T-helper 1 cell treated with Interleukin-12 subunit alpha and Interleukin-12 subunit beta and Interleukin-4 antibody, amounts not matched to agents 30 μg/mL and 1 μg/mL, for 36 hours (primary cell): ENCODE measurements around the gene CGB1.
"Not testable (repeated sequence)": the region's sequence is repeated elsewhere in the genome, so short reads cannot be mapped to it uniquely, and the experiment has no call there.

Experiments used
- H3K27ac Mint-ChIP-seq: one replicate; pipeline ENCODE4 v1.8.0; 2021; ENCODE audit warnings: mild to moderate bottlenecking, mixed read lengths
- H3K27me3 Mint-ChIP-seq: one replicate; pipeline ENCODE4 v1.8.0; 2021; ENCODE audit warnings: low read depth, mixed read lengths
- H3K36me3 Mint-ChIP-seq: one replicate; pipeline ENCODE4 v1.8.0; 2021; ENCODE audit warnings: low read depth, mixed read lengths
- H3K4me1 Mint-ChIP-seq: one replicate; pipeline ENCODE4 v1.8.0; 2021; ENCODE audit warnings: low read depth, mixed read lengths
- H3K4me3 Mint-ChIP-seq: one replicate; pipeline ENCODE4 v1.8.0; 2021; ENCODE audit warnings: mild to moderate bottlenecking, moderate library complexity, mixed read lengths
- H3K9me3 Mint-ChIP-seq: one replicate; pipeline ENCODE4 v1.8.0; 2021; ENCODE audit warnings: mixed read lengths

CGB1 gene

DNA sequence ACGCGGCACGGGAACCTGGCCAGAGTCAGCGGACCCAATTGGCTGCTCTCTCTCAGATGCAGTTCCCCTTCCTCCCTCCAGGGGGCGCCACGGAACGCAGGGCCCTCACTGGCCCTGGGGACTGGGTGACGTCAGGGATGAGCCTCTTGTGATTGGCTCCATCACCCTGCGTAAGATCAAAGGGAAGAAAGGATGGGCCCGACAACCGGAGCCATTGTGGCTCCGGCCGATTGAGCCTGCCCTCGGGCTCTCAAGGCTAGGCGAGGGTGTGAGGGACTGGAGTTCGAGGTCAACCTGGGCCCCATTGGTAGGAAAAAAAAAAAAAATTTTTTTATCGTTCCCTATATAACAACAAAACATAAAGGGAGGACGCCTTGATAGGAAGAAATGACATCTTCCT is at the start of gene CGB1:
TSS of gene CGB1 (minus strand) at position 81 of the 400 bp plus-strand sequence. CDS start 184 bp downstream, outside the sequence.
- not testable (repeated sequence) for H3K4me1 Mint-ChIP-seq, H3K27ac Mint-ChIP-seq, H3K9me3 Mint-ChIP-seq, H3K4me3 Mint-ChIP-seq, H3K27me3 Mint-ChIP-seq, H3K36me3 Mint-ChIP-seq

DNA sequence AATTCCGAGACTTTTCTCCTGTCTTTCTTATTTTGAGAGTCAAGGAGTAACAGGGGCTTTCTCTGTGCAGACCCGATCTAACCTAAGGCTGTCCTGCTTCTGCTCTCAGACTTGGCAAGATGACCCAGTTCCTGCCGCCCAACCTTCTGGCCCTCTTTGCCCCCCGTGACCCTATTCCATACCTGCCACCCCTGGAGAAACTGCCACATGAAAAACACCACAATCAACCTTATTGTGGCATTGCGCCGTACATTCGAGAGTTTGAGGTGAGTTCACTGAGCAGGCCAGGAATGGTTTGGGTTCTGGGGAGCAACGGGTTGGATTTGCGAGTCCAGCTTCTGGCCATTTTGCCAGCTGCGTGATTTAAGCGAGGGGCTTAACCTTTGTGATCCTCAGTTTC is 49.6 kb upstream of the CGB1 start:
- H3K4me1 Mint-ChIP-seq = peaks cover 28% of the 10 kb centered on the region
- H3K4me3 Mint-ChIP-seq = peak overlapping the region; percentile 98
- peak overlapping the region; percentile 87 for H3K27ac Mint-ChIP-seq
- H3K36me3 Mint-ChIP-seq = peaks cover 21% of the 10 kb centered on the region
- H3K27me3 Mint-ChIP-seq = no peaks in the 10 kb centered on the region
- no peaks in the 10 kb centered on the region for H3K9me3 Mint-ChIP-seq

DNA sequence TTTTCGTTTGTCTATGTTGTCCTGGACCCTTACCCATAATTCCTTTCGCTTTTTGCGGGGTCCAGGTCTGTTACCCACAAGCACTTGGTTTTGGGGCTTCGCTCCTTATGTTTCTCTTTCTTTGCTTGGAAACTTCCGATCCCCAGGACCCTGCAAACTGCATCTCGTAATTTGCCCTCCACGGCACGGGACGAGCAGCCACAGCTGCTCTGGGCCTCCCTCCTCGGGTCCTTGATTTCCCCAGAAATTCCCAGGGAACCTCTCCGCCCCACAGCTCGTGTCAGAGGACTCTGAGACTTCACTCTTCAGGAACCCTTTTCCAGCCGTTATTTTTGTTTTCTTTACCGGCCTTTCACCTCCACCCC is 49.2 kb upstream of the CGB1 start:
- Mint-ChIP-seq H3K9me3 (no peaks in the 10 kb centered on the region), H3K4me1 (peaks cover 27% of the 10 kb centered on the region), H3K36me3 (peaks cover 20% of the 10 kb centered on the region), H3K27ac (peak overlapping the region; percentile 87), H3K4me3 (peak overlapping the region; percentile 98), H3K27me3 (no peaks in the 10 kb centered on the region)

DNA sequence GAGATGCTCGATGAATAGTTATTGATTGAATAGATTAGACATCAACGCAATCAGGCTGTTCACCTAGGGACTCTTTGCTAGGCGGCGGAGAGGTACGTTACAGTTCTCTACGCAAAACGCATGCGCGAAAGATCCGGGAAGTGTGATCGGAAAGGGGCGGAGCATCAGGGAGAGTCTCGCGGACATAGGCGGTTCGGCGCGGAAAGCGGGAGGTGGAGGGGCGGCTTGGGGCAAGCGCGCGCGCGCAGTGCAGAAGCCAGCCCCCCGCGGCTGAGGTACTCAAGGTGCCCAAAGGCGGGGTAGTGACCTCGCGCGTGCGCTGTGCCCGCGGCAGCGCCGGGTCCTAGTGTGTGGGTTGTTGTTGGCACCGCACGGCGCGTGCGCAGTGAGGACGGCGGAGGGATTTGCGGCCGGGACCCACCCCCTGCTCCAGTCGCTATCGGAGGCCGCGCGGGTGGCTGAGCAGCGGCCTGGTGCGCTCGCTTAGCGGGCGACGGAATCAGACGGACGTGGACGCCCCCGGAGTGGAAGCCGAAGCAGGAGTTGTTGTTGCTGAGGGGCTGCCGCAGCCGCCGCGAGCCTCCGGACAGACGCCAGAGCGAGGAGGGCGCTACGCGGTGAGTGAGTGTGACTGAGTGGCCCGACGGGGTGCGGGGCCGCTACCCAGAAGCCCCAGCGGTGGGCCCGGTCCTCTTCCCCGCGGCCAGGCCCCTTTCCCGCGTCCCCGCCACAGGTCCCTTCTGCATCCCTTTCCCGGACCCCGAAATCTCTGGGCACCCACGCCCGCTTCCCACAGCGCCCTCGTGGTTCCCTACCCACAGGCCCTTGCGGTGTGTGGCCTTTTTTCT is 48.5 kb upstream of the CGB1 start, which contains the start of gene SNRNP70:
TSS of gene SNRNP70 (plus strand) at position 432 of the 848 bp plus-strand sequence. CDS start 964 bp downstream, outside the sequence.
- Mint-ChIP-seq H3K9me3 (no peaks in the 10 kb centered on the region), H3K27ac (peak within 1 kb of the TSS; percentile 87), H3K36me3 (peaks cover 16% of the 10 kb centered on the region), H3K27me3 (peaks cover 2% of the 10 kb centered on the region), H3K4me3 (peak within 1 kb of the TSS; percentile 98), H3K4me1 (peaks cover 23% of the 10 kb centered on the region)

DNA sequence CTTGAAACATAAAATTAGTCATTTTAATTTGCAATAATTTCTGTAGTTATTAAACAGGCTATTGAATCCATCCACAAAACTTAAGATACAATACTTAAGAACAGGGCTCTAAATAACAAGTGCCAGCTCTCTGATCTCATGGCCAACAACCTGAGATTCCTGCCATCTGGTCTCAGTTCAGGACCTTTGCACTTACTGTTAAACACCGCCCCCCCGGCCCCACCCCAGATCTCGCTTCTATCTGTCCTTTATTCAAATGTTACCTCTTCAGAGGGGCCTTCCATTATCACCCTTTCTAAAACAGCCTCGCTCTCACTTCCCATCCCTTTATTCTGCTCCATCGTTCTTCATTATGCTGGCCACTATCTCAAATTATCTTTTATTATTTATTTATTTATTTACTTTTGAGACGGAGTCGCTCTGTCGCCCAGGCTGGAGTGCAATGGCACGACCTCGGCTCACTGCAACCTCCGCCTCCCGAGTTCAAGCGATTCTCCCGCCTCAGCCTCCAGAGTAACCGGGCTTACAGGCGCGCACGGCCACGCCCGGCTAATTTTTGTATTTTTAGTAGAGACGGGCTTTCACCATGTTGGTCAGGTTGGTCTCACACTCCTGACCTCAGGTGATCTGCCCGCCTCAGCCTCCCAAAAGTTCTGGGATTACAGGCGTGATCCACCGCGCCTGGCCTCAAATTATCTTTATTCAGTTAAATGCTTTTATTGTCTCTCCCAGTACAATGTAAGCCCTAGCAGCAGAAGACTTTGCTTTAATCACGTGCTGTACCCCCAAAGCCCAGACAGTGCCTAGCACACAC is 47.7 kb upstream of the CGB1 start:
- H3K36me3 Mint-ChIP-seq = peaks cover 14% of the 10 kb centered on the region
- peaks cover 5% of the 10 kb centered on the region for H3K27me3 Mint-ChIP-seq
- H3K4me1 Mint-ChIP-seq = peaks cover 23% of the 10 kb centered on the region
- H3K9me3 Mint-ChIP-seq = no peaks in the 10 kb centered on the region
- peak overlapping the region; percentile 98 for H3K4me3 Mint-ChIP-seq
- peak overlapping the region; percentile 87 for H3K27ac Mint-ChIP-seq

DNA sequence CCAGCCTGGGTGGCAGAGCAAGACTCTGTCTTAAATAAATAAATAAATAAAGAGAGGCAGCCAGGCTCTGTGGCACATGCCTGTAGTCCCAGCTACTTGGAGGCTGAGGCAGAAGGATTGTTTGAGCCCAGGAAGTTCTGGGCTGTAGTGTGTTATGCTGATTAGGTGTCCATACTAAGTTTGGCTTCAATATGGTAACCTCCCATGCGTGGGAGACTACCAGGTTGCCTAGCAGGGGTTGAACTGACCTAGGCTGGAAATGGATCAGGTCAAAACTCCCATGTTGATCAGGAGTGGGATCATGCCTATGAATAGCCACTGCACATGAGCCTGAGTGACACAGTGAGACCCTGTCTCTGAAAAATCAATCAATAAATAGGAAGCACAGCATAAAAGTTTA is 44.6 kb upstream of the CGB1 start:
- Mint-ChIP-seq H3K27ac (no peak overlapping the region), H3K4me3 (no peak overlapping the region), H3K4me1 (peaks cover 9% of the 10 kb centered on the region), H3K27me3 (peaks cover 5% of the 10 kb centered on the region), H3K36me3 (peaks cover 4% of the 10 kb centered on the region), H3K9me3 (no peaks in the 10 kb centered on the region)

DNA sequence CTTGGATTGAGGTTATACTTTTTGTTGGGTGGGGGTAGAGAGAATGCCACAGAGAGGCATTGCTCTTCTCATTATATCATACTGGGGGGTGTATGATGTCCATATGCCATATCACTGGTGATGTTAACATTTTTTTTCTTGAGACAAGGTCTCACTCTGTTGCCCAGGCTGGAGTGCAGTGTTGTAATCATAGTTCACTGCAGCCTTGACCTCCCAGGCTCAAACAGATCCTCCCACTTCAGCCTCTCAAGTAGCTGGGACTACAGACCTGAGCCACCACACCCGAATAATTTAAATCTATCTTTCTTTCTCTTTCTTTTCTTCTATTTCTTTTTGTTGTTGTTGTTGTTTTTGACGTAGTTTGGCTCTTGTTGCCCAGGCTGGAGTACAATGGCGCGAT is 43.7 kb upstream of the CGB1 start:
- H3K4me3 Mint-ChIP-seq = no peak overlapping the region
- peaks cover 8% of the 10 kb centered on the region for H3K4me1 Mint-ChIP-seq
- no peak overlapping the region for H3K27ac Mint-ChIP-seq
- H3K36me3 Mint-ChIP-seq = no peaks in the 10 kb centered on the region
- H3K9me3 Mint-ChIP-seq = no peaks in the 10 kb centered on the region
- peaks cover 5% of the 10 kb centered on the region for H3K27me3 Mint-ChIP-seq

DNA sequence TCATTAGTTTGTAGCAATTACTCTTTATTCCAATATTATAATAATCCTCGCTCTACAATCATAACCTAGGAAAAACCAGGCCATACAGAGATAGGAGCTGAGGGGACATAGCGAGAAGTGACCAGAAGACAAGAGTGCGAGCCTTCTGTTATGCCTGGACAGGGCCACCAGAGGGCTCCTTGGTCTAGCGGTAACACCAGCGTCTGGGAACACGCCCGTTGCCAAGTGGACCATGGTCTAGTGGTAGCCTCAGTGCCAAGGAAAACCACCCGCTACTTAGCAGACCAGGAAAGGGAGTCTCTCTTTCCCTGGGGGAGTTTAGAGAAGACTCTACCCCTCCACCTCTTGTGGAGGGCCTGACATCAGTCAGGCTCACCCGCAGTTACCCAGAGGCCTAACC is 38.2 kb upstream of the CGB1 start:
- H3K9me3 Mint-ChIP-seq, H3K4me3 Mint-ChIP-seq, H3K27ac Mint-ChIP-seq, H3K4me1 Mint-ChIP-seq, H3K36me3 Mint-ChIP-seq: not testable (repeated sequence)
- H3K27me3 Mint-ChIP-seq = peaks cover 37% of the 10 kb centered on the region

DNA sequence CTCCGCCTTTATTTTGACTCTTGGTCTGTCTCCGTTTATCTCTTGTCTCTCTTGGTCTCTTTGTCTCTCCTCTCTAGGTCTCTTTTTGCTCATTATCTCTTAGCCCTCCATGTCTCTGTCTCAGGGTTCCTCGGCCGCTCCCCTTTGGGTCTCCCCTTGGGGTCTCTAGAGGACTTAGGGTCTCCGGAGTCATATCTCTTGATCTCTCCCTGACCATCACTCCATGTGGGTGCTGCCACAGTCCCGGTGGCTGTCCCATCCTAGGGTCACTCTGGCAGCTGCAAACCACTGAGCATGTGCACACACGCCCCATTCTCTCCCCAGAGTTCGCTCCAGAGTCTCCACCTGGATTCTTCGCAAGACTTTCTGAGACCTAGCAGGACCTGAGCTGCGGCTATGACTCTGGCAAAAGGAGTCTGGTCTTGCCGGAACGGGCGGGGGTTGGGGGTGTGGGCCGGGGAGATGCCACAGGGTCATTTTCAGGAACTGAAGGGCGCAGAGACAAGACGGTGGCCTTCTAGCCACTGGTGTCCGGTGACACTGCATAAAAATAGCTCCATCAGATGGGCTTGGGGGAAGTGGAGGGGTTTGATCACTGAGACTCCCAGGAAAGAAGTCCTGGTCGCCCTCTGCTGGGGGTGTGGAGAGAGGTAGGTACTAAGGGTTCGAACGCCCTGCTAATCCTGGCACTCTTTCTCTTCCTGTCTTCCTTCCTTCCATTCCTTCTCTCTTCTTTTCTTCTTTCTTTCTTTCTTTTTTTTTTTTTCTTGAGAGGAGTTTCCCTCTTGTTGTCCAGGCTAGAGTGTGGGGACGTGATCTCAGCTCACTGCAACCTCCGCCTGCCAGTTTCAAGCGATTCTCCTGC is 37.1 kb upstream of the CGB1 start:
- H3K4me1 Mint-ChIP-seq = peaks cover 2% of the 10 kb centered on the region
- peak overlapping the region; percentile 71 for H3K4me3 Mint-ChIP-seq
- H3K27ac Mint-ChIP-seq = no peak overlapping the region
- peaks cover 48% of the 10 kb centered on the region for H3K27me3 Mint-ChIP-seq
- no peaks in the 10 kb centered on the region for H3K9me3 Mint-ChIP-seq
- peaks cover 1% of the 10 kb centered on the region for H3K36me3 Mint-ChIP-seq

DNA sequence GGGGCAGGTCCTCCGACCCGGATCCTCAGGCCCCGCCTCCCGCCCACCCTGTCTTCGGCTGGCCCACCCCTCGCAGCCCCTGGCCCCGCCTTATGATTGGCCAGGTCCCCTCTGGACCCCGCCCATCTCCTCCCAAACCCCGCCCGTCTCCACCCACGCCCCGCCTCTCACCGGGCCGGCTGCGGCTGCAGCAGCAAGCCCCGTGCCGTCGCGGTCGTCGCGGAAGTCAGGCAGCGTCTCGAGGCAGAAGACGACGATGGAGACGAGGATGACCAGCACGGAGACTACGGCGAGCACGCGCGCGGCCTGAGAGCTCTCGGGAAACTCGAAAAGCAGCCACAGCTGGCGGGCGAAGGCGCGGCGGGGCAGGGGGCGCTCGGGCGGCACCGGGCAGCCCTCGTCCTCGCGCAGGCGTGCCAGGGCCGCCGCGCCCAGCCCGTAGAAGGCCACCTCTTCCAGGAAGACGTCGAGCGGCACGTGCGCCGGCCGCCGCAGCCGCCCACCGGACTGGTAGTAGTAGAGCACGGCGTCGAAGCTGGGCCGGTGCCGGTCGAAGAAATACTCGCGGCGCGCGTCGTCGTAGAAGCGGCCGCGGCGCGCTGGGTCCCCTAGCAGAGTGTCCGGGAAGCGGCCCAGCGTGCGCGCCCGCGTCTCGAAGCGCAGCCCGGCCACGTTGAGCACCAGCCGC is 35.3 kb upstream of the CGB1 start:
- no peak overlapping the region for H3K27ac Mint-ChIP-seq
- H3K9me3 Mint-ChIP-seq = no peaks in the 10 kb centered on the region
- H3K4me3 Mint-ChIP-seq = no peak overlapping the region
- peaks cover 2% of the 10 kb centered on the region for H3K4me1 Mint-ChIP-seq
- H3K27me3 Mint-ChIP-seq = peaks cover 62% of the 10 kb centered on the region
- H3K36me3 Mint-ChIP-seq = peaks cover 1% of the 10 kb centered on the region

DNA sequence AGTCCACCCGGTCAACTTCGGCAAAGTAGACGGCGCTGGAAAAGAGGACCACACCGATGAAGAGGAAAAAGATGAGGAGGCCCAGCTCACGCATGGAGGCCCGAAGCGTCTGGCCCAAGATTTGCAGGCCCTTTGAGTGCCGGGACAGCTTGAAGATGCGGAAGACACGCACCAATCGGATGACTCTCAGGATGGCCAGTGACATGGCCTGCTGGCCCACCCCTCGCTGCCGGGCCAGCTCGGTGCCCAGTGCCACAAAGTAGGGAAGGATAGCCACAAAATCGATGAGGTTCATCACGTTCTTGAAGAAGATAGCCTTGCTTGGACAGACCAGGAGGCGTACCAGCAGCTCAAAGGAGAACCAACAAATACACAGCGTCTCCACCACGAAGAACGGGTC is 33.7 kb upstream of the CGB1 start:
- Mint-ChIP-seq H3K4me1 (peaks cover 2% of the 10 kb centered on the region), H3K36me3 (peaks cover 1% of the 10 kb centered on the region), H3K27ac (no peak overlapping the region), H3K27me3 (peaks cover 77% of the 10 kb centered on the region), H3K4me3 (no peak overlapping the region), H3K9me3 (no peaks in the 10 kb centered on the region)

DNA sequence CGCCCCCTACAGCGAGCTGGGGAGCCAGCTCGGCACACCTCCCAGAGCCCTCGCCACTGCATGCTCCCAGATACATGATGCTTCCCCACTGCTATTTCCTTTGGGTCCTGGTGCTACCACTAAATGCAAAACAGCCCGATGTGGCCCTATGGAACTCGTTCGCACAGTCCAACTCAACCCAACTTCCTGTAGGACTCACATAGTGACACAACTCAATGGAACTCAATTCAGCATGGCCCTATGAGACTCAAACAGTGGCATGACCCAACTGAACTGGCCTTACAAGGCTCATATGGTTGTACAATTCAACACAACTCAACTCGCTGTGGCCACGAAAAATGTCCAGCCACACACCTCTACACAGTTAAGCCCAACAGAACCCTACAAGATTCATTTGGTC is 32.3 kb upstream of the CGB1 start:
- peaks cover 2% of the 10 kb centered on the region for H3K4me1 Mint-ChIP-seq
- no peaks in the 10 kb centered on the region for H3K9me3 Mint-ChIP-seq
- H3K27me3 Mint-ChIP-seq = peaks cover 81% of the 10 kb centered on the region
- H3K27ac Mint-ChIP-seq = no peak overlapping the region
- H3K4me3 Mint-ChIP-seq = no peak overlapping the region
- H3K36me3 Mint-ChIP-seq = peaks cover 1% of the 10 kb centered on the region

DNA sequence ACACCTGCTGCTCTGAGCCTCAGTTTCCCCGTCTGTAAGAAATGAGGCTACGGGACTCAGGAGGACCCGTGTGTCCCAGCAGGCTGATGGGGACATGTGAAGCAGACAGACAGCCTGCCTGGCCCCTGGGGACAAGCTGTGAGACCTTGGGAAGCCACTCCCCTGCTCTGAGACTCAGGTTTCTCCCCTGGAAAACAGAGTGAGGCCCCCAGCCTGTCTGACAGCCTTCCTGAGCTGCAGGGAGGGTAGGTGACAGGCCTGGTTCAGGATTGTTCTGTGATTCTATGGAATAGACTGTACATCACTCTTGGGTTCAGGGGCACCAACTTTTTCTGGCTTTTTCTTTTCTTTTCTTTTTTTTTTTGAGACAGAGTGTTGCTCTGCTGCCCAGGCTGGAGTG is 30.9 kb upstream of the CGB1 start:
- Mint-ChIP-seq H3K27me3 (peaks cover 77% of the 10 kb centered on the region), H3K36me3 (no peaks in the 10 kb centered on the region), H3K4me3 (no peak overlapping the region), H3K4me1 (no peaks in the 10 kb centered on the region), H3K9me3 (no peaks in the 10 kb centered on the region), H3K27ac (no peak overlapping the region)
